ENCODE measurements around the gene ZYG11B.
"Not testable (repeated sequence)": the region's sequence is repeated elsewhere in the genome, so short reads cannot be mapped to it uniquely, and the experiment has no call there.

Gene ZYG11B

DNA sequence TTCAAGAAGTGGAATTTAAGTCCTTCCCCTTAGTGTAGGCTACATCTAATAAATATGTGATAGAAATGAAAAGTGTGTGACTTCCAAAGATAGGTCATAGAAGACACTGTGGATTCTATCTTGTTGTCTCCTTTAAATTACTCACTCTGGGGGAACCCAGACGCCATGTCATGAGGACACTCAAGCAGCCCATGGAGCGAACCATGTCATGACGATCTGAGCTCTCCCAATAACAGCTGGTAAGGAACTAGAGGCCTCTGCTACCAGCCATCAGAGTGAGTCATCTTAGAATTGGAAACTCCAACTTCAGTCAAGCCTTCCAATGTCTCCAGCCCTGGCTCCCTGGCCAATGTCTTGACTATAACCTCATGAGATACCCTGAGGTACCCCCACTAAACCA is 34.4 kb upstream of the ZYG11B start:
- Histone ChIP-seq H3K9ac (ENCODE audit: low read length) (no peak overlapping the region), H3K9me3 (replicated peaks; ENCODE audit: insufficient read depth, low read length) (no peaks in the 10 kb centered on the region), H3K36me3 (replicated peaks; ENCODE audit: insufficient read depth, low read length) (peaks cover 8% of the 10 kb centered on the region; the same call in 1 of the 2 replicates)

DNA sequence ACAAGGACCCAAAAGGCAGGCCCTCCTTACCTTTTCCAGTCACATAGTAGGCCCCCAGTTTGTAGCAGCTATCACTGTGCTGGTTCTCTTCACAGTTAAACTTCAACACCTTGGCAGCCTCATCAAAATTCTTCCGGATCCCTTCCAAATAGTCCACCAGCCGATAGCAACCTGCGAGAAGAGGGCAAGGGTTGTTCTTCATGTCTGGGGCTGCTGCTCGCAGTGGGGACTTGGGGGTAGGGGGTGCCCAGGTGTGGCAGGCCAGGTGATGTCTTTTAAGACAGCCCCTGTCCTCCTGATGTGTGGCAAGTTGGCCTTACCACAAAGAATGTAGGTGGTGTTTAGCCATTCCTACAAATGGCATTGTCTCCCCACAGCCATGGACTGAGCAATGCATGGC is 33.6 kb upstream of the ZYG11B start:
- H4K20me1 ChIP-seq (ENCODE audit: insufficient read depth, low read length): no peaks in the 10 kb centered on the region
- peaks cover 71% of the 10 kb centered on the region for H3K79me2 ChIP-seq (ENCODE audit: low read length)
- no peak for DNase-seq
- no peak overlapping the region for H3K4me3 ChIP-seq (ENCODE audit: low read length)
- 0 out of 2 replicates have a peak, but pooled peaks cover 4% of the 10 kb centered on the region for H3F3A ChIP-seq (ENCODE audit: insufficient read depth, low read length)
- no peaks in the 10 kb centered on the region for H3K9me3 ChIP-seq (replicated peaks; ENCODE audit: insufficient read depth, low read length)
- H3K27me3 ChIP-seq (replicated peaks; ENCODE audit: insufficient read depth, low read length): no peaks in the 10 kb centered on the region
- no peak overlapping the region for H3K27ac ChIP-seq (ENCODE audit: low read length)
- peaks cover 8% of the 10 kb centered on the region; the same call in 1 of the 2 replicates for H3K36me3 ChIP-seq (replicated peaks; ENCODE audit: insufficient read depth, low read length)
- no peak overlapping the region for H3K9ac ChIP-seq (ENCODE audit: low read length)
- no peaks in the 10 kb centered on the region for H3K9me2 ChIP-seq (replicated peaks; ENCODE audit: insufficient read depth, low read length)
- no peak overlapping the region for H2AFZ ChIP-seq (ENCODE audit: low read length)
- H3K4me1 ChIP-seq (ENCODE audit: low read length): no peaks in the 10 kb centered on the region
- TF ChIP-seq EZH2phosphoT487 (IDR thresholded peaks at IDR 0.05; ENCODE audit: low read length): no peak
- TF ChIP-seq EZH2 (optimal IDR thresholded peaks at IDR 0.05; ENCODE audit: low read depth, low read length): no peak
- TF ChIP-seq, protein P1, sequence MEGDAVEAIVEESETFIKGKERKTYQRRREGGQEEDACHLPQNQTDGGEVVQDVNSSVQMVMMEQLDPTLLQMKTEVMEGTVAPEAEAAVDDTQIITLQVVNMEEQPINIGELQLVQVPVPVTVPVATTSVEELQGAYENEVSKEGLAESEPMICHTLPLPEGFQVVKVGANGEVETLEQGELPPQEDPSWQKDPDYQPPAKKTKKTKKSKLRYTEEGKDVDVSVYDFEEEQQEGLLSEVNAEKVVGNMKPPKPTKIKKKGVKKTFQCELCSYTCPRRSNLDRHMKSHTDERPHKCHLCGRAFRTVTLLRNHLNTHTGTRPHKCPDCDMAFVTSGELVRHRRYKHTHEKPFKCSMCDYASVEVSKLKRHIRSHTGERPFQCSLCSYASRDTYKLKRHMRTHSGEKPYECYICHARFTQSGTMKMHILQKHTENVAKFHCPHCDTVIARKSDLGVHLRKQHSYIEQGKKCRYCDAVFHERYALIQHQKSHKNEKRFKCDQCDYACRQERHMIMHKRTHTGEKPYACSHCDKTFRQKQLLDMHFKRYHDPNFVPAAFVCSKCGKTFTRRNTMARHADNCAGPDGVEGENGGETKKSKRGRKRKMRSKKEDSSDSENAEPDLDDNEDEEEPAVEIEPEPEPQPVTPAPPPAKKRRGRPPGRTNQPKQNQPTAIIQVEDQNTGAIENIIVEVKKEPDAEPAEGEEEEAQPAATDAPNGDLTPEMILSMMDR (IDR thresholded peaks at IDR 0.05; ENCODE audit: low read length): no peak
- H3K4me2 ChIP-seq (ENCODE audit: low read depth, low read length): no peak overlapping the region

More for the DNA sequence above, 34.4 kb upstream of the ZYG11B start:
- Histone ChIP-seq H3K9me2 (replicated peaks; ENCODE audit: insufficient read depth, low read length) (no peaks in the 10 kb centered on the region), H4K20me1 (ENCODE audit: insufficient read depth, low read length) (no peaks in the 10 kb centered on the region), H3K79me2 (ENCODE audit: low read length) (peaks cover 63% of the 10 kb centered on the region), H3K27ac (ENCODE audit: low read length) (no peak overlapping the region), H3F3A (ENCODE audit: insufficient read depth, low read length) (0 out of 2 replicates have a peak, but pooled peaks cover 4% of the 10 kb centered on the region), H3K4me1 (ENCODE audit: low read length) (no peaks in the 10 kb centered on the region), H2AFZ (ENCODE audit: low read length) (no peak overlapping the region), H3K4me3 (ENCODE audit: low read length) (no peak overlapping the region), H3K27me3 (replicated peaks; ENCODE audit: insufficient read depth, low read length) (no peaks in the 10 kb centered on the region), H3K4me2 (ENCODE audit: low read depth, low read length) (no peak overlapping the region)
- no peak for DNase-seq
- no peak for TF ChIP-seq EZH2phosphoT487 (IDR thresholded peaks at IDR 0.05; ENCODE audit: low read length)
- TF ChIP-seq, protein P1 (IDR thresholded peaks at IDR 0.05; ENCODE audit: low read length): no peak
- TF ChIP-seq EZH2 (optimal IDR thresholded peaks at IDR 0.05; ENCODE audit: low read depth, low read length): no peak

DNA sequence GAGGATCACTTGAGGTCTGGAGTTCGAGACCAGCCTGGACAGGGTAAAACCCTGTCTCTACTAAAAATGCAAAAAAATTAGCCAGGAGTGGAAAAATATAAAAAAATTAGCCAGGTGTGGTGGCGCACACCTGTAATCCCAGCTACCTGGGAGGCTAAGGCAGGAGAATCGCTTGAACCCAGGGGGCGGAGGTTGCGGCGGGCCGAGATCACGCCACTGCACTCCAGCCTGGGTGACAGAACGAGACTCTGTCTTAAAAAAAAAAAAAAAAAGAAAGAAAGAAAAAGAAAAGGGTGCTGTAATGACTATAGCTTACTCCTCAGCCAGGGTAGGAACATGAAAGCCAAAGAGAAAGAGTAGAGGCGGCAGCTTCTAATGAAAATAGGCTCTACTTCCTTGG is 32.9 kb upstream of the ZYG11B start:
- not testable (repeated sequence) for H3K4me1 ChIP-seq (ENCODE audit: low read length); DNase-seq; H3K27ac ChIP-seq (ENCODE audit: low read length); H2AFZ ChIP-seq (ENCODE audit: low read length); H3K9me3 ChIP-seq (replicated peaks; ENCODE audit: insufficient read depth, low read length); H3K27me3 ChIP-seq (replicated peaks; ENCODE audit: insufficient read depth, low read length); H3K36me3 ChIP-seq (replicated peaks; ENCODE audit: insufficient read depth, low read length); H3K4me3 ChIP-seq (ENCODE audit: low read length); H3K9ac ChIP-seq (ENCODE audit: low read length); H4K20me1 ChIP-seq (ENCODE audit: insufficient read depth, low read length); H3K4me2 ChIP-seq (ENCODE audit: low read depth, low read length); H3K9me2 ChIP-seq (replicated peaks; ENCODE audit: insufficient read depth, low read length); H3F3A ChIP-seq (ENCODE audit: insufficient read depth, low read length)
- H3K79me2 ChIP-seq (ENCODE audit: low read length): peaks cover 73% of the 10 kb centered on the region

DNA sequence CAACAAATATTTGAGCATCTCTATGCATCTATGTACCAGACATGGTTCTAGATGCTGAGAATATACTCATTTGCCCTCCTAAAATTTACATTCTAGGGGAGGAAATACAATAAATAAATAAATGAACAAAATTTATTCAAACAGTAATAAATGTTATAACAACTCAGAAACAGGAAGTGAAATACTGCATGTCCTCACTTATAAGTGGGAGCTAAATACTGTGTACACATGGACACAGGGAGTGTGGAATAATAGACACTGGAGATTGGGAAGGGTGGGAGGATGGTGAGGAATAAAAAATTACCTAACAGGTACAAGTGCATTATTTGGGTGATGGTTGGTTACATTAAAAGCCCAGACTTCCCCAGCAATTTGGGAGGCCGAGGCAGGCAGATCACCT is 32.4 kb upstream of the ZYG11B start:
- Histone ChIP-seq H2AFZ (ENCODE audit: low read length) (no peak overlapping the region), H4K20me1 (ENCODE audit: insufficient read depth, low read length) (no peaks in the 10 kb centered on the region), H3K27ac (ENCODE audit: low read length) (no peak overlapping the region), H3F3A (ENCODE audit: insufficient read depth, low read length) (peaks cover 8% of the 10 kb centered on the region; the same call in 1 of the 2 replicates), H3K4me3 (ENCODE audit: low read length) (no peak overlapping the region), H3K79me2 (ENCODE audit: low read length) (peaks cover 70% of the 10 kb centered on the region), H3K4me2 (ENCODE audit: low read depth, low read length) (no peak overlapping the region), H3K9ac (ENCODE audit: low read length) (no peak overlapping the region), H3K27me3 (replicated peaks; ENCODE audit: insufficient read depth, low read length) (no peaks in the 10 kb centered on the region), H3K4me1 (ENCODE audit: low read length) (peaks cover 4% of the 10 kb centered on the region; the same call in 1 of the 2 replicates), H3K9me3 (replicated peaks; ENCODE audit: insufficient read depth, low read length) (no peaks in the 10 kb centered on the region), H3K9me2 (replicated peaks; ENCODE audit: insufficient read depth, low read length) (no peaks in the 10 kb centered on the region), H3K36me3 (replicated peaks; ENCODE audit: insufficient read depth, low read length) (peaks cover 8% of the 10 kb centered on the region; the same call in 1 of the 2 replicates)
- TF ChIP-seq EZH2phosphoT487 (IDR thresholded peaks at IDR 0.05; ENCODE audit: low read length): no peak
- TF ChIP-seq, protein P1 (IDR thresholded peaks at IDR 0.05; ENCODE audit: low read length): no peak
- TF ChIP-seq EZH2 (optimal IDR thresholded peaks at IDR 0.05; ENCODE audit: low read depth, low read length): no peak
- no peak for DNase-seq
